ENCODE results near the gene ADAMTS15. TPM values are rescaled to one million over a fixed set of nuclear protein-coding genes. Genes with fewer than 3 reads are reported as not detected.

Gene ADAMTS15
- total RNA-seq, 2 donors from 2014 or later: 10.8 to 14.1 TPM

DNA sequence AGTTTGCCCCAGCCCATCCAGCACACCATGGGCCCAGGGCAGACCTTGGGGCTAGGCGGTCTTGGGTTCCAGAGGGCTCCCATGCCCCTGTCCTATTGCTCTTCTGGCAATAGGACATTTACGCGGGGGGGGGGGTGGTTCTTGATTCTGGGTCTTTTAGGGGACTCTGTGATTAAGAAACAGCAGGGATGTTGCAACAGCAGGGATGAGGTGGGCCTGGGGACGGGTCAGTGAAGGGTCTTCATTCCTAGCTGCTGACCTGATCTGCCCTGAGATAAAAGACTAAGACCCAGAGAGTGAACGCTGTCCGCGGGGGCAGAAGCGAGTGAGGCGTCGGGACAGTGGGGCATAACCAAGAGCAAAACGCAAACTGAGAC, 418 bp upstream of the ADAMTS15 start:
- peaks cover 6 to 39% of the 10 kb centered on the region in 2 donors for H3K4me1 ChIP-seq (ENCODE audit: control insufficient read depth in 1 of 2, low read depth in 2 of 2)
- TF ChIP-seq, protein P1, sequence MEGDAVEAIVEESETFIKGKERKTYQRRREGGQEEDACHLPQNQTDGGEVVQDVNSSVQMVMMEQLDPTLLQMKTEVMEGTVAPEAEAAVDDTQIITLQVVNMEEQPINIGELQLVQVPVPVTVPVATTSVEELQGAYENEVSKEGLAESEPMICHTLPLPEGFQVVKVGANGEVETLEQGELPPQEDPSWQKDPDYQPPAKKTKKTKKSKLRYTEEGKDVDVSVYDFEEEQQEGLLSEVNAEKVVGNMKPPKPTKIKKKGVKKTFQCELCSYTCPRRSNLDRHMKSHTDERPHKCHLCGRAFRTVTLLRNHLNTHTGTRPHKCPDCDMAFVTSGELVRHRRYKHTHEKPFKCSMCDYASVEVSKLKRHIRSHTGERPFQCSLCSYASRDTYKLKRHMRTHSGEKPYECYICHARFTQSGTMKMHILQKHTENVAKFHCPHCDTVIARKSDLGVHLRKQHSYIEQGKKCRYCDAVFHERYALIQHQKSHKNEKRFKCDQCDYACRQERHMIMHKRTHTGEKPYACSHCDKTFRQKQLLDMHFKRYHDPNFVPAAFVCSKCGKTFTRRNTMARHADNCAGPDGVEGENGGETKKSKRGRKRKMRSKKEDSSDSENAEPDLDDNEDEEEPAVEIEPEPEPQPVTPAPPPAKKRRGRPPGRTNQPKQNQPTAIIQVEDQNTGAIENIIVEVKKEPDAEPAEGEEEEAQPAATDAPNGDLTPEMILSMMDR (IDR thresholded peaks at IDR 0.05): no peak
- DNase-seq (ENCODE audit: low spot score): no peak
- H3K36me3 ChIP-seq: no peaks in the 10 kb centered on the region
- no peaks in the 10 kb centered on the region for H3K9me3 ChIP-seq
- H3K4me3 ChIP-seq: peak overlapping the region; percentile 77
- H3K27ac ChIP-seq: peak overlapping the region in 1 of 2 donors; percentile 60
- no peaks in the 10 kb centered on the region for H3K27me3 ChIP-seq (replicated peaks; ENCODE audit: insufficient read depth)
- ATAC-seq (ENCODE audit: insufficient number of reproducible peaks, low FRiP score, low read depth): no peak

DNA sequence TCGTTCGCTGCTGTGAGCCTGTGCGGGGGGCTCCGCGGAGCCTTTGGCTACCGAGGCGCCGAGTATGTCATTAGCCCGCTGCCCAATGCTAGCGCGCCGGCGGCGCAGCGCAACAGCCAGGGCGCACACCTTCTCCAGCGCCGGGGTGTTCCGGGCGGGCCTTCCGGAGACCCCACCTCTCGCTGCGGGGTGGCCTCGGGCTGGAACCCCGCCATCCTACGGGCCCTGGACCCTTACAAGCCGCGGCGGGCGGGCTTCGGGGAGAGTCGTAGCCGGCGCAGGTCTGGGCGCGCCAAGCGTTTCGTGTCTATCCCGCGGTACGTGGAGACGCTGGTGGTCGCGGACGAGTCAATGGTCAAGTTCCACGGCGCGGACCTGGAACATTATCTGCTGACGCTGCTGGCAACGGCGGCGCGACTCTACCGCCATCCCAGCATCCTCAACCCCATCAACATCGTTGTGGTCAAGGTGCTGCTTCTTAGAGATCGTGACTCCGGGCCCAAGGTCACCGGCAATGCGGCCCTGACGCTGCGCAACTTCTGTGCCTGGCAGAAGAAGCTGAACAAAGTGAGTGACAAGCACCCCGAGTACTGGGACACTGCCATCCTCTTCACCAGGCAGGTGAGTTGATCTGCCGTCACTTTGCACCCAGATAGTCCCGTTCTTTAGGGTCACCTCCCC, 1.0 kb downstream of the ADAMTS15 start:
- DNase-seq (ENCODE audit: low spot score) (no peak), ATAC-seq (ENCODE audit: insufficient number of reproducible peaks, low FRiP score, low read depth) (no peak)
- Histone ChIP-seq H3K27ac (peak overlapping the region; percentile 60 to 67), H3K9me3 (no peaks in the 10 kb centered on the region), H3K4me3 (peak overlapping the region; percentile 77), H3K36me3 (no peaks in the 10 kb centered on the region), H3K4me1 (ENCODE audit: control insufficient read depth in 1 of 2, low read depth in 2 of 2) (peaks cover 6 to 49% of the 10 kb centered on the region in 2 donors), H3K27me3 (replicated peaks; ENCODE audit: insufficient read depth) (no peaks in the 10 kb centered on the region)
- TF ChIP-seq, protein P1 (IDR thresholded peaks at IDR 0.05): no peak

DNA sequence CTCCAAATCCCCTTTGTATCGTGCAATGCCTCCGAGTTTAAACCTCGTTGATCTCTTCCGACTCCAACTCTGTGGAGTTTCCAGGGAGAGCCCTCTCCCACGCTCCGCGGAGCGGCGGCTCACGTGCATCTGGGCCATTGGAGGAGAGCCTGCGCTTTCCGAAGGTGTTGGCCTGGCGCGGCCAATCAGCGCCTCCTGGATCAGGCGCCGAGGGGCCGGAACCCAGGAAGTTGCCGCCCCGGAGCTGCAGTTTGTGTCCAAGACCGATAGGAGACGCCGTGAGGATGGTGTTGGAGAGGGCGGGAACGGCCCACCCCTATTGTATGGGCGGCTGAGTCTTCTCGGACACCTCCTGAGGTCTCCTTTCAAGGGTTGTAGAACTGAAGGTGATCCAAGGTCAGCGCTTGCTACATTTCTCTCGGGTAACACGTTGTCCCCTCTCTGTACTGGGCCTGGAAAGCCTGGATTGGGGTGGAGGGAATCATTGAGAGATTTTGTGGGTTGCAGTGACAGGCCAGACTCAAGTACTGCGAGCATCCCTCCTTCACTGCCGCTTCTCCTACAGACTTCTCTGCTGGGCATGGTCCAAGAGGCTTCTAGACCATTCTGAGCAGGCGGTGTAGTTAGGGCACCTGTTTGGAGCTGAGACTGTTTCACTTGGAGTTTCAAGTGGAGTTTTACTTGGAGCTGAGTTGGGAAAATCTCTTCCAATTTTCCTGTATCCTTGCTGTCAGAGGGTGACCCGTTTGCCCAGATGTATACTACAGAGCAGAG, 1.7 kb downstream of the ADAMTS15 start:
- peak; percentile 25 for DNase-seq (ENCODE audit: low spot score)
- Histone ChIP-seq H3K9me3 (no peaks in the 10 kb centered on the region), H3K27ac (peak overlapping the region; percentile 60 to 67), H3K27me3 (replicated peaks; ENCODE audit: insufficient read depth) (no peaks in the 10 kb centered on the region), H3K4me3 (peak overlapping the region; percentile 77), H3K4me1 (ENCODE audit: control insufficient read depth in 1 of 2, low read depth in 2 of 2) (peaks cover 6 to 56% of the 10 kb centered on the region in 2 donors), H3K36me3 (no peaks in the 10 kb centered on the region)
- TF ChIP-seq, protein P1 (IDR thresholded peaks at IDR 0.05): peak; percentile 90
- ATAC-seq (ENCODE audit: insufficient number of reproducible peaks, low FRiP score, low read depth): peak; percentile 58

GRCh38 chr11:130451231-130452019, 3.0 kb downstream of the ADAMTS15 start:
- Histone ChIP-seq H3K27ac (peak overlapping the region; percentile 60 to 67), H3K27me3 (replicated peaks; ENCODE audit: insufficient read depth) (no peaks in the 10 kb centered on the region), H3K36me3 (no peaks in the 10 kb centered on the region), H3K9me3 (no peaks in the 10 kb centered on the region), H3K4me1 (ENCODE audit: control insufficient read depth in 1 of 2, low read depth in 2 of 2) (peaks cover 6 to 65% of the 10 kb centered on the region in 2 donors), H3K4me3 (peak overlapping the region; percentile 0)
- ATAC-seq (ENCODE audit: insufficient number of reproducible peaks, low FRiP score, low read depth) (no peak), DNase-seq (ENCODE audit: low spot score) (no peak)
- TF ChIP-seq, protein P1 (IDR thresholded peaks at IDR 0.05): no peak

- Histone ChIP-seq H3K27ac (peak overlapping the region; percentile 44 to 60), H3K4me3 (peak overlapping the region; percentile 0), H3K36me3 (no peaks in the 10 kb centered on the region), H3K4me1 (ENCODE audit: control insufficient read depth in 1 of 2, low read depth in 2 of 2) (peaks cover 6 to 65% of the 10 kb centered on the region in 2 donors), H3K9me3 (no peaks in the 10 kb centered on the region), H3K27me3 (replicated peaks; ENCODE audit: insufficient read depth) (no peaks in the 10 kb centered on the region)
- TF ChIP-seq, protein P1 (IDR thresholded peaks at IDR 0.05): no peak
- DNase-seq (ENCODE audit: low spot score): no peak
- ATAC-seq (ENCODE audit: insufficient number of reproducible peaks, low FRiP score, low read depth): no peak
Observed at GRCh38 chr11:130452176-130452575, 3.7 kb downstream of the ADAMTS15 start.

Data from thoracic aorta (tissue), 2 donors.